Karpas-422 (cell line): Measurements from ENCODE around the gene HOXD8. TPM values are rescaled to one million over a fixed set of nuclear protein-coding genes. Genes with fewer than 3 reads are reported as not detected.

Experiments used
- DNase-seq: peaks from one replicate; pipeline ENCODE4 v3.0.0-alpha.2; 2015
- H2AFZ ChIP-seq: fragments of 200-600 bp; sonication (generic); 2 replicates; pipeline ENCODE4 v1.6.1; 2014; ENCODE audit warnings: antibody characterized with exemption, low read length, mixed read lengths
- H3K27ac ChIP-seq: fragments of 200-600 bp; sonication (generic); 2 replicates; pipeline ENCODE4 v1.5.1; 2014; ENCODE audit warnings: mild to moderate bottlenecking, low read length, moderate library complexity
- H3K27me3 ChIP-seq: fragments of 200-600 bp; sonication (generic); 2 replicates; pipeline ENCODE4 v1.6.1; 2014; ENCODE audit warnings: low read length, mixed read lengths
- H3K36me3 ChIP-seq: fragments of 200-600 bp; sonication (generic); 2 replicates; pipeline ENCODE4 v1.6.1; 2014; ENCODE audit warnings: low read length, mixed read lengths; ENCODE audit not compliant: insufficient read depth
- H3K4me1 ChIP-seq: fragments of 200-600 bp; sonication (generic); 2 replicates; pipeline ENCODE4 v1.6.1; 2014; ENCODE audit warnings: mild to moderate bottlenecking, low read length, mixed read lengths
- H3K4me2 ChIP-seq: fragments of 200-600 bp; sonication (generic); 2 replicates; pipeline ENCODE4 v1.6.1; 2014; ENCODE audit warnings: low read length, low read depth, mild to moderate bottlenecking; ENCODE audit not compliant: poor library complexity, severe bottlenecking
- H3K4me3 ChIP-seq: fragments of 200-600 bp; sonication (generic); 2 replicates; pipeline ENCODE4 v1.5.1; 2014; ENCODE audit warnings: mild to moderate bottlenecking, antibody characterized with exemption, low read length, mixed read lengths
- H3K79me2 ChIP-seq: fragments of 200-600 bp; sonication (generic); 2 replicates; pipeline ENCODE4 v1.6.1; 2014; ENCODE audit warnings: mild to moderate bottlenecking, low read length, mixed read lengths
- H3K9ac ChIP-seq: fragments of 200-600 bp; sonication (generic); 2 replicates; pipeline ENCODE4 v1.6.0; 2014; ENCODE audit warnings: low read length
- H3K9me2 ChIP-seq: fragments of 200-600 bp; sonication (generic), shearing (Covaris generic); replicated peaks from 2 replicates; pipeline ENCODE4 v1.6.0; 2014; ENCODE audit warnings: mild to moderate bottlenecking, low read length, moderate library complexity; ENCODE audit not compliant: insufficient read depth
- H3K9me3 ChIP-seq: fragments of 300-700, 200-600 bp; sonication (generic); 2 replicates; pipeline ENCODE4 v1.6.1; 2014; ENCODE audit warnings: low read length, mixed read lengths
- H4K20me1 ChIP-seq: fragments of 200-600 bp; sonication (generic); 2 replicates; pipeline ENCODE4 v1.6.1; 2014; ENCODE audit warnings: mild to moderate bottlenecking, antibody characterized with exemption, low read length, low read depth; ENCODE audit not compliant: insufficient read depth
- total RNA-seq: library from RNA; depleted of rRNA; stranded (reverse); fragments of >200 nt; shearing (Covaris generic); gene quantifications from 2 replicates; pipeline ENCODE4 v1.2.3, GENCODE V29; 2014; ENCODE audit warnings: low replicate concordance

Gene HOXD8
- total RNA-seq, 1 experiment from 2014 or later: not detected

GRCh38 chr2:176124110-176124946, 5.2 kb upstream of the HOXD8 start:
- H3K4me2 ChIP-seq: no peak overlapping the region
- no peaks in the 10 kb centered on the region for H3K9me3 ChIP-seq
- peaks cover 3% of the 10 kb centered on the region; the same call in 1 of the 2 replicates for H3K4me1 ChIP-seq
- H3K4me3 ChIP-seq: no peak overlapping the region
- no peaks in the 10 kb centered on the region for H3K27me3 ChIP-seq
- no peaks in the 10 kb centered on the region for H4K20me1 ChIP-seq
- no peaks in the 10 kb centered on the region for H3K79me2 ChIP-seq
- no peaks in the 10 kb centered on the region for H3K36me3 ChIP-seq
- H3K27ac ChIP-seq: no peak overlapping the region
- H3K9me2 ChIP-seq: no peaks in the 10 kb centered on the region
- DNase-seq: no peak
- H3K9ac ChIP-seq: no peak overlapping the region
- H2AFZ ChIP-seq: no peak overlapping the region

- H3K27me3 ChIP-seq: no peaks in the 10 kb centered on the region
- no peak overlapping the region for H3K4me3 ChIP-seq
- H4K20me1 ChIP-seq: no peaks in the 10 kb centered on the region
- no peaks in the 10 kb centered on the region for H3K9me3 ChIP-seq
- peaks cover 3% of the 10 kb centered on the region; the same call in 1 of the 2 replicates for H3K4me1 ChIP-seq
- H3K9ac ChIP-seq: no peak overlapping the region
- H3K36me3 ChIP-seq: no peaks in the 10 kb centered on the region
- no peak overlapping the region for H3K27ac ChIP-seq
- DNase-seq: no peak
- H3K9me2 ChIP-seq: no peaks in the 10 kb centered on the region
- H3K4me2 ChIP-seq: no peak overlapping the region
- H2AFZ ChIP-seq: no peak overlapping the region
- no peaks in the 10 kb centered on the region for H3K79me2 ChIP-seq
Observed at GRCh38 chr2:176124947-176125771, 4.3 kb upstream of the HOXD8 start.

- no peaks in the 10 kb centered on the region for H3K27me3 ChIP-seq
- DNase-seq: no peak
- H3K27ac ChIP-seq: no peak overlapping the region
- no peaks in the 10 kb centered on the region for H3K36me3 ChIP-seq
- no peaks in the 10 kb centered on the region for H3K9me3 ChIP-seq
- no peak overlapping the region for H3K4me2 ChIP-seq
- H3K9ac ChIP-seq: no peak overlapping the region
- no peaks in the 10 kb centered on the region for H4K20me1 ChIP-seq
- no peaks in the 10 kb centered on the region for H3K9me2 ChIP-seq
- H2AFZ ChIP-seq: no peak overlapping the region
- H3K4me1 ChIP-seq: peaks cover 3% of the 10 kb centered on the region; the same call in 1 of the 2 replicates
- no peak overlapping the region for H3K4me3 ChIP-seq
- H3K79me2 ChIP-seq: no peaks in the 10 kb centered on the region
Observed at GRCh38 chr2:176125772-176126054, 3.8 kb upstream of the HOXD8 start.

GRCh38 chr2:176126929-176127773, 2.4 kb upstream of the HOXD8 start:
- H3K27me3 ChIP-seq: no peaks in the 10 kb centered on the region
- H3K79me2 ChIP-seq: no peaks in the 10 kb centered on the region
- no peak overlapping the region for H3K27ac ChIP-seq
- H2AFZ ChIP-seq: no peak overlapping the region
- peak overlapping the region; percentile 56 for H3K4me2 ChIP-seq
- peaks cover 3% of the 10 kb centered on the region; the same call in 1 of the 2 replicates for H3K4me1 ChIP-seq
- H3K36me3 ChIP-seq: no peaks in the 10 kb centered on the region
- DNase-seq: peak; percentile 89
- H3K9me3 ChIP-seq: no peaks in the 10 kb centered on the region
- H3K9me2 ChIP-seq: no peaks in the 10 kb centered on the region
- peak overlapping the region; percentile 22; the same call in 1 of the 2 replicates for H3K9ac ChIP-seq
- H3K4me3 ChIP-seq: no peak overlapping the region
- no peaks in the 10 kb centered on the region for H4K20me1 ChIP-seq

- Histone ChIP-seq H3K4me3 (no peak overlapping the region), H4K20me1 (no peaks in the 10 kb centered on the region), H2AFZ (no peak overlapping the region), H3K27ac (no peak overlapping the region), H3K4me2 (no peak overlapping the region), H3K27me3 (no peaks in the 10 kb centered on the region), H3K9ac (no peak overlapping the region), H3K9me2 (no peaks in the 10 kb centered on the region), H3K4me1 (peaks cover 3% of the 10 kb centered on the region; the same call in 1 of the 2 replicates), H3K9me3 (no peaks in the 10 kb centered on the region), H3K36me3 (no peaks in the 10 kb centered on the region), H3K79me2 (no peaks in the 10 kb centered on the region)
- DNase-seq: no peak
Observed at GRCh38 chr2:176127774-176128072, 1.8 kb upstream of the HOXD8 start.

- Histone ChIP-seq H3K27me3 (no peaks in the 10 kb centered on the region), H3K9me2 (no peaks in the 10 kb centered on the region), H3K4me1 (peaks cover 3% of the 10 kb centered on the region; the same call in 1 of the 2 replicates), H3K79me2 (no peaks in the 10 kb centered on the region), H4K20me1 (no peaks in the 10 kb centered on the region), H3K9ac (no peak overlapping the region), H3K4me3 (no peak overlapping the region), H3K9me3 (no peaks in the 10 kb centered on the region), H2AFZ (no peak overlapping the region), H3K4me2 (no peak overlapping the region), H3K36me3 (no peaks in the 10 kb centered on the region), H3K27ac (no peak overlapping the region)
- DNase-seq: no peak
Observed at GRCh38 chr2:176128172-176128981, 1.1 kb upstream of the HOXD8 start.

GRCh38 chr2:176129813-176130146, 275 bp downstream of the HOXD8 start:
- no peak overlapping the region for H3K4me2 ChIP-seq
- H3K9ac ChIP-seq: no peak overlapping the region

More at GRCh38 chr2:176129813-176130146, 275 bp downstream of the HOXD8 start:
- Histone ChIP-seq H3K9me3 (no peaks in the 10 kb centered on the region), H3K4me3 (no peak overlapping the region), H3K27ac (no peak overlapping the region), H2AFZ (no peak overlapping the region), H3K4me1 (peaks cover 16% of the 10 kb centered on the region), H3K36me3 (no peaks in the 10 kb centered on the region), H4K20me1 (no peaks in the 10 kb centered on the region), H3K79me2 (no peaks in the 10 kb centered on the region), H3K27me3 (no peaks in the 10 kb centered on the region), H3K9me2 (no peaks in the 10 kb centered on the region)
- no peak for DNase-seq
